MM.1S (cell line): ENCODE data around the gene MAML1.

Experiments
- DNase-seq: peaks from one replicate; pipeline ENCODE4 v3.0.0-alpha.2; 2015
- H2AFZ ChIP-seq: fragments of 300-600 bp; sonication (generic); 2 replicates; pipeline ENCODE4 v1.6.0; 2016; ENCODE audit warnings: antibody characterized with exemption, low read length
- H3F3A ChIP-seq: fragments of 300-600 bp; sonication (generic); 2 replicates; pipeline ENCODE4 v1.6.1; 2016; ENCODE audit warnings: mild to moderate bottlenecking, antibody characterized with exemption, low read length, moderate library complexity, mixed read lengths; ENCODE audit not compliant: insufficient read depth
- H3K27ac ChIP-seq: fragments of 300-600 bp; sonication (generic); 2 replicates; pipeline ENCODE4 v1.5.1; 2016; ENCODE audit warnings: mild to moderate bottlenecking, low read length
- H3K27me3 ChIP-seq: fragments of 300-600 bp; sonication (generic); replicated peaks from 2 replicates; pipeline ENCODE4 v1.6.0; 2016; ENCODE audit warnings: low read length; ENCODE audit not compliant: insufficient read depth
- H3K36me3 ChIP-seq: fragments of 300-600 bp; sonication (generic); replicated peaks from 2 replicates; pipeline ENCODE4 v1.6.1; 2016; ENCODE audit warnings: mild to moderate bottlenecking, low read length, mixed read lengths; ENCODE audit not compliant: insufficient read depth
- H3K4me1 ChIP-seq: fragments of 300-600 bp; sonication (generic); 2 replicates; pipeline ENCODE4 v1.6.1; 2016; ENCODE audit warnings: low read length, mixed read lengths
- H3K4me2 ChIP-seq: fragments of 300-600 bp; sonication (generic); 2 replicates; pipeline ENCODE4 v1.6.0; 2016; ENCODE audit warnings: low read depth, low read length
- H3K4me3 ChIP-seq: fragments of 300-600 bp; sonication (generic); 2 replicates; pipeline ENCODE4 v1.5.1; 2016; ENCODE audit warnings: low read length, mixed read lengths
- H3K79me2 ChIP-seq: fragments of 300-600 bp; sonication (generic); 2 replicates; pipeline ENCODE4 v1.6.1; 2016; ENCODE audit warnings: mixed run types, low read length, mixed read lengths
- H3K9ac ChIP-seq: fragments of 300-600 bp; sonication (generic); 2 replicates; pipeline ENCODE4 v1.6.1; 2016; ENCODE audit warnings: low read length, mixed read lengths
- H3K9me2 ChIP-seq: fragments of 300-600 bp; sonication (generic); replicated peaks from 2 replicates; pipeline ENCODE4 v1.6.1; 2016; ENCODE audit warnings: mild to moderate bottlenecking, low read length, mixed read lengths; ENCODE audit not compliant: insufficient read depth
- H3K9me3 ChIP-seq: fragments of 300-600 bp; sonication (generic); replicated peaks from 2 replicates; pipeline ENCODE4 v1.6.1; 2016; ENCODE audit warnings: mild to moderate bottlenecking, low read length, mixed read lengths; ENCODE audit not compliant: insufficient read depth
- H4K20me1 ChIP-seq: fragments of 300-600 bp; sonication (generic); 2 replicates; pipeline ENCODE4 v1.6.1; 2016; ENCODE audit warnings: mild to moderate bottlenecking, low read length, moderate library complexity, mixed read lengths; ENCODE audit not compliant: insufficient read depth
- EZH2 ChIP-seq: fragments of 300-600 bp; sonication (generic); optimal IDR thresholded peaks from 2 replicates; pipeline ENCODE3; 2017; ENCODE audit warnings: low read depth, mild to moderate bottlenecking, antibody characterized with exemption, low read length, mixed read lengths
- EZH2phosphoT487 ChIP-seq: fragments of 300-600 bp; sonication (generic); IDR thresholded peaks from 2 replicates; pipeline ENCODE4 v1.6.1; 2018; ENCODE audit warnings: antibody characterized with exemption, low read length
- TF ChIP-seq, protein P1 (sequence below): fragments of 300-600 bp; sonication (generic); IDR thresholded peaks from 2 replicates; pipeline ENCODE4 v1.5.1; 2016; ENCODE audit warnings: antibody characterized with exemption, low read length, mixed read lengths

The MAML1 gene

DNA sequence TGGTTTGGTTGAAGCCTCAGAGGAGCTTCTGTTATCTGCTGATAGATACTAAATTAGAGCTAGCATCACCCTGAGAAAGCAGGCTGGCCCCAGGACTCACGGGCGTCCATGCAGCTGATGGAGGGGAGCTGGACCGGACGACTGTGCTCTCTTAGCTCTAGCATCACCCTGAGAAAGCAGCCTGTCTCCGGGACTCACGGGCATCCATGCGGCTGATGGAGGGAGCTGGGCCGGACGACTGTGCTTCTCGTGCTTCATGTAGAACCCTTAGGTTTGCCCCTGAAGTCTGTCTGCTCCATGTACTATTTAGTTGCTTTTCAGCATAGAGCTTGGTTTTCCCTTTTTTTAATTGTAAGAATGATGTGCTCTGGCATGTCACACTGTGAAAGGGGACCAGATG lies 44.8 kb downstream of the MAML1 start:
- Histone ChIP-seq H3K4me1 (no peaks in the 10 kb centered on the region), H3K4me3 (no peak overlapping the region), H2AFZ (no peak overlapping the region), H3K27me3 (no peaks in the 10 kb centered on the region), H3F3A (no peaks in the 10 kb centered on the region), H3K9me2 (no peaks in the 10 kb centered on the region), H3K36me3 (no peaks in the 10 kb centered on the region), H3K79me2 (no peaks in the 10 kb centered on the region), H3K27ac (no peak overlapping the region), H4K20me1 (no peaks in the 10 kb centered on the region), H3K9ac (no peak overlapping the region), H3K9me3 (no peaks in the 10 kb centered on the region), H3K4me2 (no peak overlapping the region)
- no peak for DNase-seq
- no peak for TF ChIP-seq EZH2phosphoT487
- no peak for TF ChIP-seq EZH2
- TF ChIP-seq, protein P1, sequence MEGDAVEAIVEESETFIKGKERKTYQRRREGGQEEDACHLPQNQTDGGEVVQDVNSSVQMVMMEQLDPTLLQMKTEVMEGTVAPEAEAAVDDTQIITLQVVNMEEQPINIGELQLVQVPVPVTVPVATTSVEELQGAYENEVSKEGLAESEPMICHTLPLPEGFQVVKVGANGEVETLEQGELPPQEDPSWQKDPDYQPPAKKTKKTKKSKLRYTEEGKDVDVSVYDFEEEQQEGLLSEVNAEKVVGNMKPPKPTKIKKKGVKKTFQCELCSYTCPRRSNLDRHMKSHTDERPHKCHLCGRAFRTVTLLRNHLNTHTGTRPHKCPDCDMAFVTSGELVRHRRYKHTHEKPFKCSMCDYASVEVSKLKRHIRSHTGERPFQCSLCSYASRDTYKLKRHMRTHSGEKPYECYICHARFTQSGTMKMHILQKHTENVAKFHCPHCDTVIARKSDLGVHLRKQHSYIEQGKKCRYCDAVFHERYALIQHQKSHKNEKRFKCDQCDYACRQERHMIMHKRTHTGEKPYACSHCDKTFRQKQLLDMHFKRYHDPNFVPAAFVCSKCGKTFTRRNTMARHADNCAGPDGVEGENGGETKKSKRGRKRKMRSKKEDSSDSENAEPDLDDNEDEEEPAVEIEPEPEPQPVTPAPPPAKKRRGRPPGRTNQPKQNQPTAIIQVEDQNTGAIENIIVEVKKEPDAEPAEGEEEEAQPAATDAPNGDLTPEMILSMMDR: no peak

DNA sequence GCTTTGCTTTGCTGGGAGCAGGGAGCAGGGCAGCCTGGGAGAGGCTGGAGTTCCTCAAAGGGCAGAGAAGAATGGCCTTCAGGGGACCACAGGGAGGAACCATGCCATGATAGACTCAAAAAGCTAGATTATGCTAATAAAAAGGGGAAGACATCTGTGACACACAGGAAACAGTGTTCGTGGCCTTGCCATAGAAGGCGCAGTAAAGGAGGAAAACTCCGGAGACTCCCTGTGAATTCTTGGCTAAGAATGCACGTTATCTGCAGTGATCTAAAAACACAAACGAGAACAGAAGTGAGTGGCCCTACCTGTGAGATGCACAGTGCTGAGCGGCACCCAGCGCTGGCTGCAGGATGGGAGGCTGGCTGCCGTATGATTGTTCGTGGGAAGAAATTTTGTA lies 45.3 kb downstream of the MAML1 start:
- TF ChIP-seq EZH2 (no peak), EZH2phosphoT487 (no peak)
- TF ChIP-seq, protein P1: no peak
- H3K4me1 ChIP-seq: no peaks in the 10 kb centered on the region
- H3K36me3 ChIP-seq: no peaks in the 10 kb centered on the region
- no peak for DNase-seq
- H4K20me1 ChIP-seq: no peaks in the 10 kb centered on the region
- H3K27me3 ChIP-seq: no peaks in the 10 kb centered on the region
- no peak overlapping the region for H3K4me2 ChIP-seq
- no peak overlapping the region for H3K27ac ChIP-seq
- no peaks in the 10 kb centered on the region for H3K9me3 ChIP-seq
- H3K9ac ChIP-seq: no peak overlapping the region
- H3K79me2 ChIP-seq: no peaks in the 10 kb centered on the region
- H3K4me3 ChIP-seq: no peak overlapping the region
- no peak overlapping the region for H2AFZ ChIP-seq
- H3K9me2 ChIP-seq: no peaks in the 10 kb centered on the region
- H3F3A ChIP-seq: no peaks in the 10 kb centered on the region

DNA sequence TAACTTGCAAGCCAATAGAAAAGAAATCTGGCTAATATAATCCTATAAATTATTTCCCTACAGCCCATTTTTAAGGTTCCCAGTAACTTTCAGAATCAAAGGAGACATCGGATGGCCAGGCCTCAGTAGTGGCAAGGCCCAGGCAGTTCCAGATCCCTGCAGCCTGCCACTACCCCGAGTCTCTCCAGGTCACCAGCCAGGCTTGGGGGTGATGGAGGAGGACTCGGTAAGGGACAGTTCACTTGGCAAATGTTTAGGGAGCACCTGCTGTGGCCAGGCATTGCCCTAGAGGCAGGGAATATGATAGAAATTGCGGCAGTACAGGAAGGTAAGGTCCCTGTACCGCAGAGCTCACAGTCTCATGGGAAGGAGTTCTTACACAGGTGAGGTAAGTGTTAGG lies 46.0 kb downstream of the MAML1 start:
- no peak overlapping the region for H2AFZ ChIP-seq
- H4K20me1 ChIP-seq: no peaks in the 10 kb centered on the region
- no peaks in the 10 kb centered on the region for H3K27me3 ChIP-seq
- no peaks in the 10 kb centered on the region for H3K79me2 ChIP-seq
- no peaks in the 10 kb centered on the region for H3F3A ChIP-seq
- no peak overlapping the region for H3K4me3 ChIP-seq
- no peak overlapping the region for H3K9ac ChIP-seq
- H3K4me2 ChIP-seq: no peak overlapping the region
- no peaks in the 10 kb centered on the region for H3K9me3 ChIP-seq
- no peak overlapping the region for H3K27ac ChIP-seq
- H3K36me3 ChIP-seq: no peaks in the 10 kb centered on the region
- no peak for DNase-seq
- no peaks in the 10 kb centered on the region for H3K4me1 ChIP-seq
- TF ChIP-seq, protein P1: no peak
- no peak for TF ChIP-seq EZH2phosphoT487
- no peak for TF ChIP-seq EZH2
- no peaks in the 10 kb centered on the region for H3K9me2 ChIP-seq

DNA sequence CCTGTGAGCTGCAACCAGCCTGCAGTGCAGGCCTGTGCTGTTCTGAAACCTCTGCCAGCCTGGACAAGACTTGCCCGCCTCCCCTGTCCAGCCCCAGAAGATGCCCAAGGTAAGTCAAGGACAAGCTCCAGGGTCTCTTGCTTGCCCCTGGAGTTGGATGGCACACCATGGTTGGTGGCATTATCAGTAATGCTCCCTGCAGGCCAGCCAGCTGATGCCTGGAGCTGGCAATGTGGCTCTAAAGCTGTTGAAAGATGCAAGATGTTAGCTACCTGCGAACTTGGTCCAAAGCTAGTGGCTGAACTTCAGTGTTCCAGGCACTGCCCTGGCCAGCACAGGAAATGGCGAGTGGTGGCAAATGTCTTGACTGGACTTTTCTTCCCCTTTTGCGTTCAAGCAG lies 47.2 kb downstream of the MAML1 start:
- Histone ChIP-seq H4K20me1 (no peaks in the 10 kb centered on the region), H3K9me3 (no peaks in the 10 kb centered on the region)
- TF ChIP-seq, protein P1: no peak
- TF ChIP-seq EZH2: no peak
- TF ChIP-seq EZH2phosphoT487: no peak

More for the DNA sequence above, 47.2 kb downstream of the MAML1 start:
- no peak overlapping the region for H3K4me2 ChIP-seq
- no peaks in the 10 kb centered on the region for H3K79me2 ChIP-seq
- H3K9me2 ChIP-seq: no peaks in the 10 kb centered on the region
- no peaks in the 10 kb centered on the region for H3F3A ChIP-seq
- H3K36me3 ChIP-seq: no peaks in the 10 kb centered on the region
- no peak overlapping the region for H3K27ac ChIP-seq
- no peaks in the 10 kb centered on the region for H3K27me3 ChIP-seq
- H3K9ac ChIP-seq: no peak overlapping the region
- DNase-seq: no peak
- no peak overlapping the region for H2AFZ ChIP-seq
- H3K4me1 ChIP-seq: no peaks in the 10 kb centered on the region
- no peak overlapping the region for H3K4me3 ChIP-seq
